Suppressor macrophage treated with lipopolysaccharide for 4 hours (primary cell): ENCODE results near the gene ALOX15.
A peak's percentile ranks its signal among the peaks of the same experiment; 100 is the strongest.
"Not testable (repeated sequence)": the region's sequence is repeated elsewhere in the genome, so short reads cannot be mapped to it uniquely, and the experiment has no call there.

Source experiments
- DNase-seq: peaks from one replicate; pipeline ENCODE4 v3.0.0-alpha.2; 2020

Gene ALOX15

GRCh38 chr17:4592240-4593005 lies 49.1 kb downstream of the ALOX15 start:
- DNase-seq = no peak

- DNase-seq = peak; percentile 80
These were observed 49.9 kb downstream of the ALOX15 start for GRCh38 chr17:4591529-4591928.

GRCh38 chr17:4590981-4591453 lies 50.5 kb downstream of the ALOX15 start:
- no peak for DNase-seq

- DNase-seq = not testable (repeated sequence)
These were observed 51.4 kb downstream of the ALOX15 start for GRCh38 chr17:4590042-4590441.

- DNase-seq = no peak
These were observed 52.4 kb downstream of the ALOX15 start for GRCh38 chr17:4588898-4589625.

- DNase-seq = no peak
These were observed 53.1 kb downstream of the ALOX15 start for GRCh38 chr17:4588391-4588790.

- no peak for DNase-seq
These were observed 53.7 kb downstream of the ALOX15 start for GRCh38 chr17:4587803-4588202.

- DNase-seq = no peak
These were observed 54.3 kb downstream of the ALOX15 start for GRCh38 chr17:4587195-4587594.

- DNase-seq = no peak
These were observed 55.4 kb downstream of the ALOX15 start for GRCh38 chr17:4586043-4586442.

- DNase-seq = no peak
These were observed 55.9 kb downstream of the ALOX15 start for GRCh38 chr17:4585638-4585994.

- no peak for DNase-seq
These were observed 56.4 kb downstream of the ALOX15 start for GRCh38 chr17:4584917-4585637.

GRCh38 chr17:4584101-4584916 lies 57.2 kb downstream of the ALOX15 start, which contains the start of gene SMTNL2:
SMTNL2 (plus strand) TSS chr17:4584529; CDS start chr17:4584606, 77 bp downstream.
- DNase-seq = no peak

GRCh38 chr17:4583782-4584100 lies 57.7 kb downstream of the ALOX15 start:
- no peak for DNase-seq

GRCh38 chr17:4583206-4583605 lies 58.3 kb downstream of the ALOX15 start:
- no peak for DNase-seq

- no peak for DNase-seq
These were observed 58.8 kb downstream of the ALOX15 start for GRCh38 chr17:4582691-4583090.

GRCh38 chr17:4582101-4582501 lies 59.4 kb downstream of the ALOX15 start:
- DNase-seq = no peak
